Activated gamma-delta T cell treated with anti-CD3 and anti-CD28 coated beads, Interleukin-2, amount 50 U/mL, for 16 hours (primary cell): ENCODE results near the gene FABP7.

Experiments used
- DNase-seq: peaks from one replicate; pipeline ENCODE4 v3.0.0-alpha.2; 2020; ENCODE audit warnings: low read depth

The FABP7 gene

GRCh38 chr6:122758927-122759334 lies 20.6 kb upstream of the FABP7 start:
- DNase-seq: no peak

DNA sequence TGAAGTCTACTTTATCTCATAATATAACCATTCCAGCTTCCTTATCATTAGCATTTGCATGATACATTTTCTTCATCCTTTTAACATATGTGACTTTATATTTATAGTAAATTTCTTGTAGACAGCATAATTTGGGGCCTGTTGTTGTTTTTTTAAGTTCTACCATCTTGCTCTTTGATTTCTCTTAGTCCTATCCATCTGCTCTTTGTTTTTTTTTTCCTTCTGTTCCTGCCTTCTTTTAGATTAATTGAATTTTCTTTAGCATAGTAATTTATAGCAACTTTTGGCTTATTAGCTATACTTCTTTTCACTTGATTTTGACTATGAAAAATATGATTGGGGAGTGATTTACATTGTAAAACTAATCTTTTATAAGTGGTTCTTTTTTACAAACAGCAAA lies 19.2 kb upstream of the FABP7 start:
- no peak for DNase-seq

- DNase-seq: no peak
Measured at GRCh38 chr6:122766256-122766655, 13.3 kb upstream of the FABP7 start.

DNA sequence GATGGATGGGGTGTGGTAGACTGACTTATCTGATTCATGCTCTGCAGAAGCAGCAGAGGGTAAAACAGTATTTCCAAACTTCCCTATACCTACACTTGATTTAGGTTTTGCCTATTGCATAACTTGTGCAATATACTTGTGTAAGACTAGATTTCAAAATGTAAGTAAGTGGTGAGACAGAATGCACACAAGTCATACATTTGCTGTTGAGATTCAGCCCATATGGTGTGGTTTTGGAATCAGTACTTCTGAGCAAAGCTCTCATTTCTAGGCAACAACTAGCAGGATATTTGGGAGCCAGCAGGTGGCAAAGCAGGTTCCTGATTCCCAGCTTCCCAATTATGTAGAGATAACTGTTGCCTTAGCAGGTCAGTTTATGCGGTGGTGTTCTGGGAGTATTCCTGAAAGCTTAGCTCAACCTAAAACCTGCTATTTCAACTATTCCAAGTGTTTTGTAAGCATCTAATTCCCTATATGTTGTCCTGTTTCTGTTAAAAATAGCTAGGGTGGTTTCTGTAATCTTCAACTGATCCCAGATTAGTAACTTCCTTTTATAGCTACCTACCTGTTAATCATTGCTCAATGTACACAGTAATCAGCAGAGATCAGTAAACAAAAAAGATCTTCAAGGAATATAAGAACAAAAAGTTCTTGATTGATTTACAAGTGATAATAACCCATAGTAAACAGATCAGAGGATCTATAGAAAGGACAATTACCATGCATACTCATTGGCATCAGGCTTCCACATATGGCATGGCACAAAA lies 8.5 kb upstream of the FABP7 start:
- DNase-seq: no peak

DNA sequence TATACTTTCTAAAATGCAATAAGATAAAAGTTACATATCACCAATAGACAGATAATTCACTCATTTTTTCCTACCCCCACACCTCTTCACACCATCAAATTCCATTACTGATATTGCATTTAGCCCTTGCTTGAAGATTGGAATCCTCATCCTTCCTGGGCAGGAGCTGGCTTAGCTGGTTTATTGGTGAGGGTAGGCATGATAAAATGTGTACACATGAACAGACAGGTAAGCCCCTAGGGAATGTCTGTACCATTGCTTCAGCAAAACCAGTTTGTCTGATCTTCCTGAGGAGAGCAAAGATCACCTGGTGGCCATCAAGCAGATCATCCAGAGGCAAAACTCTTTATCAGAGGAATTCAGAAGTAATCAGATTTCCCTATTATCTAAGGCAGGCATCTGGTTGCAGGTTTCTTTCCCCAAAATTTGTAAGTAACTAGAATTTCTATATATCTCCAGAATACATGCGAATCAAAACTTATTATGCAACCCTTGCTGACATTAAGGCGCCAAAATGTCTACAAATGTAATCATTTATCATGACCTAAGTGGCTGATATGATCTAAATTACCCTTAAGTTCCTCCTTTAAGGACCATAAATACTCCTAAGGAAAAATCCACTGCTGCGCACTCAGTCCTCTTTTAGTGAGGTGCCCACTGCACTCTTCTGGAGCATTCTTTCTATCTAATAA lies 6.6 kb upstream of the FABP7 start:
- no peak for DNase-seq

GRCh38 chr6:122775975-122776374 lies 3.5 kb upstream of the FABP7 start:
- DNase-seq: no peak

- DNase-seq: no peak
Measured at GRCh38 chr6:122778302-122778701, 1.2 kb upstream of the FABP7 start.

DNA sequence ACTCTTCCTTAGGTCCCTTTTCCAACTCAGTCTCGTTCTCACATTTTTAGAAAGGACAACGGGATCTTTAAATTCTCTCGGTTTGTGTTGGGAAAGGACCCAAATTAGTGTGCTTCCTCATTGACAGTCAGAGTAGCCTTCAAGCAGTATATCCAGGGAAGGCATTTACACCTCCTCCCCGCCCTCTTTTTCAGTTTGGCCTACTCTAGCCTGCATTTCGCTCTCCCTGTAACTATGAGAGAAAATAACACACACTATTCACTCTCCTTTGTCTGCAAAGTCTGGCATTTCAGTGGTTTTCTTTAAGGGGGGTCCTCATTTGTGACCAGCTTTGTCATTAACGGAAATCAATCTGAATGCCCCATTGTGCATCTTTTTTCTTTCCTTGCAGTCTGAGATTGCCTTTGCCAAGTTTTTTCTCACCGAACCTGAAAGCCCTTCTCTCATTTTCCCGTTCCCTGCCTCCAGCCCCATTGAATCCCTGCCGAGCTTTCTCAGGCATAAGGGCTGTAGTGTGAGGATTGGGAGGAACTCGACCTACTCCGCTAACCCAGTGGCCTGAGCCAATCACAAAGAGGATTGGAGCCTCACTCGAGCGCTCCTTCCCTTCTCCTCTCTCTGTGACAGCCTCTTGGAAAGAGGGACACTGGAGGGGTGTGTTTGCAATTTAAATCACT lies 393 bp upstream of the FABP7 start:
- DNase-seq: no peak

- DNase-seq: no peak
Measured at GRCh38 chr6:122780114-122780513, 598 bp downstream of the FABP7 start.

DNA sequence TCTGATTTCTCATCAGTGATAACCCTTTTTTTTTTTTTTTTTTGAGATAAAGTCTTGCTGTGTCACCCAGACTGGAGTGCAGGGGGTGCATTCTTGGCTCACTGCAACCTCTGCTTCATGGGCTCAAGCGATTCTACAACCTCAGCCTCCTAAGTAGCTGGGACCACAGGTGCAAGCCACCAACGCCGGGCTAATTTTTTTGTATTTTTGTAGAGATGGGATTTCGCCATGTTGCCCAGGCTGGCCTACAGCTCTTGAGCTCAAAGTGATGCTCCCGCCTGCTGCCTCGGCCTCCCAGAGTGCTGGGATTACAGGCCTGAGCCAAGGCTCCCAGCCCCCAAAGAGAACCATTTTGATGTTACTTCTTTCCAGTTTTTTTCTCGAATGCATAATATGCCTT lies 2.2 kb downstream of the FABP7 start:
- DNase-seq: no peak

GRCh38 chr6:122783401-122783800 lies 3.9 kb downstream of the FABP7 start:
- no peak for DNase-seq

GRCh38 chr6:122785891-122786290 lies 6.4 kb downstream of the FABP7 start:
- DNase-seq: no peak

DNA sequence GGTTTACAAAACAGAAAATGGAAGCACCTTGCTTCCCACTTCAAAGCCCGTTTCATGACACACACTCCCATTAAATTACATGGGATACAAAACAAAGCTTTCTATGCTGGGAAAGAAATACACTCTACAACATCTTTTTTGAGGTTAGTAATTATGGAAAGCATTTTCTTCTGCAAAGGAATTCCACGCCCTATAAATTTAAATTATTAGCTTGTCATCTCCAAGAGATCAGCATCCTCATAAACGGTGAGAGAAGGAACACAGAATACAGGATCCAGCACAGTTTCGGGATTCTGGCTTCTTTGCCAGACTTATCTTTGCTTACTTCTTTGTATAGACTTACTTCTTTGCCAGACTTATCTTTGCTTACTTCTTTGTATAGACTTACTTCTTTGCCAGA lies 8.2 kb downstream of the FABP7 start:
- no peak for DNase-seq

GRCh38 chr6:122788208-122788607 lies 8.7 kb downstream of the FABP7 start:
- DNase-seq: no peak

DNA sequence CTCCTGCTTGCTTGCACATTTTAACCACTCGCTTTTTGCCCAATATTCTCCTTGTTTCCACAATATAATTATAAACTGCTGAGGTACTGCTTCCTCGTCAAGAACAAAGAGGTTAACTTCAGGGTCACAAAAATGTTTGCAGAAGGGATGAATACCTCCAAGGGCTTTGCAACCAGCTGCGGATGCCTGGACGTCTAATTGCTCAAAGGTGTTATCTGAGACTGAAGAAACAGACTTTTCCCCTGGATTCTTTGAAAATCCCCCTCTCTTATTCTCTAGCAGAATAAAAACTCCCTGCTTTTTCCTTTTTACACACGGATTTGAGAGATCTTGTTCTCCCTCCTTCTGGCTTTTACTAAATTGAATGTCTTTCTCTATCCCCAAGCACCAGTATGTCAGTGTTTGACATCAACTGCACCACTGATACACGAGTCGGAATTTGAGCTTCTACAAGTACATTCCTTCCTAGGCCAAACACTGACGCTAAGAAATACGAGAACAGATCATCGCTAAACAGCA lies 9.2 kb downstream of the FABP7 start:
- DNase-seq: no peak

GRCh38 chr6:122789182-122790027 lies 9.9 kb downstream of the FABP7 start, which contains the start of gene SMPDL3A:
SMPDL3A (plus strand) TSS chr6:122789258; CDS start chr6:122789347, 89 bp downstream.
- DNase-seq: no peak

DNA sequence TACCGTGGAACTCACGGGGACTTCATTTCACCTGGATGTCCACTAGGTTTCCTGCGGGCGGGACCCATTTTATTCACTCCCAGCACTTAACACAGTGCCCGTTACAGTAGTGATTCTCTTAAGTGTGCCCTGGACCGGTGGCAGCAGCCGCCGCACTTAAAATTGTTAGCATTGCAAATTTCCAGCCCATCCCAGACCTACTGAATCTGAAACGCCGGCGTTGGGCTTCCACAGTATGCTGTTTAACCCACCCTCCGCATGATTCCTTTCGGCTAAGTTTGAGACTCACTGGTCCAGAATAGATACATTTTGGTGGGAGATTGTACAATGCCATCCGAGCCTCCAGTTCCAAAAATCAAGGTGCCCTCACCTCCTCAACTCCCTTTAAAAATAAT lies 10.5 kb downstream of the FABP7 start:
- DNase-seq: no peak

- DNase-seq: no peak
Measured at GRCh38 chr6:122790423-122791309, 11.2 kb downstream of the FABP7 start.

- DNase-seq: no peak
Measured at GRCh38 chr6:122791310-122791679, 11.8 kb downstream of the FABP7 start.

GRCh38 chr6:122792766-122793165 lies 13.2 kb downstream of the FABP7 start:
- DNase-seq: no peak

- DNase-seq: no peak
Measured at GRCh38 chr6:122797537-122797936, 18.0 kb downstream of the FABP7 start.
